Lower leg skin (tissue), 4 donors: ENCODE results near the gene SLC12A4. TPM values are rescaled to one million over a fixed set of nuclear protein-coding genes. Genes with fewer than 3 reads are reported as not detected.

Source experiments
- DNase-seq, 2 donors: peaks; one replicate each; pipeline ENCODE4 v3.0.0-alpha.2; 2019; ENCODE audit warnings: low spot score in 2 of 2
- H3K4me3 ChIP-seq: fragments of 200-600 bp; sonication (generic); 2 replicates; pipeline ENCODE4 v1.5.1; 2017; ENCODE audit warnings: mild to moderate bottlenecking, low read depth; ENCODE audit not compliant: poor library complexity, severe bottlenecking
- CTCF ChIP-seq, 3 donors: fragments of 450-650 bp; IDR thresholded peaks; one replicate each; pipeline ENCODE4 v1.5.1; 2016; ENCODE audit warnings: antibody characterized with exemption in 3 of 3, mild to moderate bottlenecking in 3 of 3, moderate library complexity in 2 of 3
- POLR2A ChIP-seq, 2 donors: fragments of 450-650 bp; IDR thresholded peaks; one replicate each; pipeline ENCODE4 v1.6.1; 2016 to 2017; ENCODE audit warnings: antibody characterized with exemption in 2 of 2, mild to moderate bottlenecking in 1 of 2, moderate library complexity in 1 of 2
- WGBS, 2 donors: methylation state at CpG; one replicate each; pipeline ENCODE4 v1.1.5; 2018; 5-methylcytosine and 5-hydroxymethylcytosine counted together
- intact Hi-C: fragments of 100-400 bp; cut with DNase I; formaldehyde crosslinking; loops from one replicate; pipeline ENCODE4 v1.15.0; 2023; ENCODE audit warnings: low total_unique reads
- total RNA-seq, 4 donors: library from RNA; depleted of rRNA; stranded (reverse); fragments of >200 nt; gene quantifications; one replicate each; pipeline ENCODE4 v1.1.0, GENCODE V29; 2016

Gene SLC12A4
- total RNA-seq, 4 donors from 2014 or later: 31.3 to 74.1 (median 50.9) TPM

- TF ChIP-seq CTCF (IDR thresholded peaks at IDR 0.05): no peak
- TF ChIP-seq POLR2A (IDR thresholded peaks at IDR 0.05): no peak
- no peak for DNase-seq
- no peak overlapping the region for H3K4me3 ChIP-seq
- WGBS, 2 donors: 90 to 94% methylated on average over 11 of the region's 11 CpGs
- intact Hi-C loops: no loop called here
Measured at GRCh38 chr16:67907397-67908180, 60.8 kb downstream of the SLC12A4 start.

GRCh38 chr16:67902831-67903230 lies 65.6 kb downstream of the SLC12A4 start:
- WGBS, 2 donors: 84 to 97% methylated on average over 4 of the region's 4 CpGs

GRCh38 chr16:67901734-67902133 lies 66.7 kb downstream of the SLC12A4 start:
- no peak overlapping the region for H3K4me3 ChIP-seq
- intact Hi-C loops: no loop called here
- no peak for TF ChIP-seq CTCF (IDR thresholded peaks at IDR 0.05)
- no peak for TF ChIP-seq POLR2A (IDR thresholded peaks at IDR 0.05)
- DNase-seq: no peak
- WGBS, 2 donors: 95 to 97% methylated on average over 5 of the region's 5 CpGs

More at GRCh38 chr16:67902831-67903230, 65.6 kb downstream of the SLC12A4 start:
- no peak for TF ChIP-seq CTCF (IDR thresholded peaks at IDR 0.05)
- no peak for TF ChIP-seq POLR2A (IDR thresholded peaks at IDR 0.05)
- DNase-seq: no peak
- no peak overlapping the region for H3K4me3 ChIP-seq
- intact Hi-C loops: no loop called here

- WGBS, 2 donors: 67 to 71% methylated on average over 3 of the region's 3 CpGs
- TF ChIP-seq POLR2A (IDR thresholded peaks at IDR 0.05) (no peak), CTCF (IDR thresholded peaks at IDR 0.05) (no peak)
- intact Hi-C loops: no loop called here
- no peak overlapping the region for H3K4me3 ChIP-seq
- DNase-seq: no peak
Measured at GRCh38 chr16:67897231-67897630, 71.2 kb downstream of the SLC12A4 start.

GRCh38 chr16:67893743-67894399 lies 74.6 kb downstream of the SLC12A4 start:
- WGBS, 2 donors: 14 to 16% methylated on average over 14 of the region's 14 CpGs
- H3K4me3 ChIP-seq: peak overlapping the region; percentile 88
- DNase-seq: no peak
- TF ChIP-seq POLR2A (IDR thresholded peaks at IDR 0.05) (no peak), CTCF (IDR thresholded peaks at IDR 0.05) (no peak)
- intact Hi-C loops: no loop called here

Other genes starting within 250 kb of the SLC12A4 start
- gene GFOD2, start 249.3 kb downstream of the SLC12A4 start, total RNA-seq: 10 to 100 TPM; 31.7 to 41.4 (median 33.5) TPM
- 10 to 100 TPM; 15.0 to 24.6 (median 17.9) TPM for gene RANBP10, start 162.1 kb downstream of the SLC12A4 start, total RNA-seq
- under 1 TPM in 3 of 4 donors, not detected in 1; 0.15 to 0.75 (median 0.15) TPM for gene TSNAXIP1, start 161.7 kb downstream of the SLC12A4 start, total RNA-seq
- 100 to 1,000 TPM in 1 of 4 donors, 10 to 100 TPM in 3; 61.3 to 102 (median 75.9) TPM for gene THAP11, start 126.3 kb downstream of the SLC12A4 start, total RNA-seq
- gene NUTF2, start 121.7 kb downstream of the SLC12A4 start, total RNA-seq: 100 to 1,000 TPM in 3 of 4 donors, 10 to 100 TPM in 1; 88.5 to 136 (median 109) TPM
- 100 to 1,000 TPM in 3 of 4 donors, 10 to 100 TPM in 1; 77.6 to 205 (median 106) TPM for gene CENPT, start 120.9 kb downstream of the SLC12A4 start, total RNA-seq
- 10 to 100 TPM; 38.6 to 86.5 (median 56.7) TPM for gene EDC4, start 95.6 kb downstream of the SLC12A4 start, total RNA-seq
- gene NRN1L, start 83.8 kb downstream of the SLC12A4 start, total RNA-seq: 1 to 10 TPM in 1 of 4 donors, under 1 TPM in 2, not detected in 1; 0.65 to 3.7 (median 0.80) TPM
- gene PSKH1, start 75.4 kb downstream of the SLC12A4 start, total RNA-seq: 10 to 100 TPM; 11.1 to 17.9 (median 14.4) TPM
- 1 to 10 TPM in 1 of 4 donors, under 1 TPM in 1, not detected in 2; 0.84 to 1.7 TPM for gene CTRL, start 36.8 kb downstream of the SLC12A4 start, total RNA-seq
- gene PSMB10, start 31.8 kb downstream of the SLC12A4 start, total RNA-seq: 10 to 100 TPM; 11.4 to 20.4 (median 17.8) TPM
- gene LCAT, start 24.5 kb downstream of the SLC12A4 start, total RNA-seq: 10 to 100 TPM in 3 of 4 donors, 1 to 10 TPM in 1; 6.4 to 16.5 (median 12.1) TPM
- under 1 TPM in 2 of 4 donors, not detected in 2; 0.15 to 0.26 TPM for gene DPEP3, start 11.9 kb upstream of the SLC12A4 start, total RNA-seq
- gene DPEP2, start 30.8 kb upstream of the SLC12A4 start, total RNA-seq: 1 to 10 TPM in 3 of 4 donors, under 1 TPM in 1; 0.52 to 5.9 (median 1.7) TPM
- gene DPEP2NB, start 47.3 kb upstream of the SLC12A4 start, total RNA-seq: not detected
- gene DDX28, start 54.6 kb upstream of the SLC12A4 start, total RNA-seq: 10 to 100 TPM; 11.0 to 21.1 (median 13.6) TPM
- 10 to 100 TPM; 13.7 to 24.0 (median 14.8) TPM for gene DUS2, start 54.6 kb upstream of the SLC12A4 start, total RNA-seq
- gene NFATC3, start 116.7 kb upstream of the SLC12A4 start, total RNA-seq: 10 to 100 TPM; 28.2 to 49.2 (median 31.9) TPM